ENCODE results near the gene OPTN.
"Not testable (repeated sequence)": the region's sequence is repeated elsewhere in the genome, so short reads cannot be mapped to it uniquely, and the experiment has no call there.

OPTN gene

DNA sequence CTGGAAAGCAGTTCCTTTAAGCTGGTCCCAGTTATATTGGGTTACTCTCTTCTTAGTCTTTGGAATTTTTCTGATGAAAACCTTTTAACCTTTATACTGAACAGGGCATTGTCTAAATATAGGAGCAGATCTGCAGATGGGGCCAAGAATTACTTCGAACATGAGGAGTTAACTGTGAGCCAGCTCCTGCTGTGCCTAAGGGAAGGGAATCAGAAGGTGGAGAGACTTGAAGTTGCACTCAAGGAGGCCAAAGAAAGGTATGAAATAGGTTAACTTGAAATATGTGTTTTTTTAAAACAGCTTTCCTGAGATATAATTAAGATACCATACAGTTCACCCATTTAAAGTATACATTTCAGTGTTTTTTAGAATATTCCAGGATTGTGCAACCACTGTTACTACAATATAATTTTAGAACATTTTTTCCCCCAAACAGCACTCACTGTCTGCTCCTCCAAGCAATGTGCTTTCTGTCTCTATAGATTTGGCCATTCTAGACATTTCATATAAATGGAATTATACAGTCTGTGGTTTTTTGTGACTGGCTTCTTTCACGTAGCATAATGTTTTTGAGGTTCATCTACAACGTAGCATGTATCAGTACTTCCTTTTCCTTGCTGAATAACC is 18.9 kb downstream of the OPTN start:
- DNase-seq, result no peak

DNA sequence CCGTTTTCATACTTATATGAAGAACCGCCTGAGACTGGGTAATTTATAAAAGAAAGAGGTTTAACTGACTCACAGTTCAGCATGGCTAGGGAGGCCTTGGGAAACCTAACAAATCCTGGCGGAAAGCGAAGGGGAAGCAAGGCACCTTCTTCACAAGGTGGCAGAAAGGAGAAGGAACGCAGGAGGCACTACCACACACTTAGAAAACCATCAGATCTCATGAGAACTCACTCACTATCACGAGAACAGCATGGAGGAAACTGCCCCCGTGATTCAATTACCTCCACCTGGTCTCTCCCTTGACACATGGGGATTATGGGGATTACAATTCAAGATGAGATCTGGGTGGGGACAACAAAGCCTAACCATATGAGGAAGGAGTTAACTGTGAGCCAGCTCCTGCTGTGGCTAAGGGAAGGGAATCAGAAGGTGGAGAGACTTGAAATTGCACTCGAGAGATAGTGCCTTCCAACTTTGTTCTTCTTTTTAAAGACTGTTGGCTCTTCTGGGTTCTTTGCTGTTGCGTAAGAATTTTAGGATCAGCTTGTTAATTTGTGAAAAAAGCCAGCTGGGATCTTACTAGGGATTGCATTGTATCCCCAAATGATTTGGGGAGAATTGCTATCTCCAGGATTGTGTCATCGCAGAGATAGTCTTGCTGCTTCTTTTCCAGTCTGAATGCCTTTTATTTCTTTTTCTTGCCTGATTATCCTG is 21.0 kb downstream of the OPTN start:
- DNase-seq, result no peak

DNA sequence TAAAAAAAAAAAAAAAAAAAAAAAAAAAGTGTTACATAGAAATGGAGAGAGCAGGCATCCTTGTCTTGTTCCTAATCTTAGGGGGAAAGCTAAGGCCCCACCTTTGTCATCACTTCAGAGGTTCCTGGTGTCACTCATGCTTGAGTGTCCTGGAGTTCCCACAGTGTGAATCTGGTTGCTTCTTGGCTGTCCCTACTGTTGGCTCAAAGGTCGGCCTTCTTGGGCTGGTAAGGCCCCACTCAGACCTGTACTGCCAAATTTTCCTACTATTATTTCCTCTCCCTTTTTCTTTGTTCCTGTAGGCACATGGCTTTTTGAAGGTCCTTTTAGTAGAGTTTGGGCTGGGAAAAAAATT is 21.5 kb downstream of the OPTN start:
- no peak for DNase-seq

DNA sequence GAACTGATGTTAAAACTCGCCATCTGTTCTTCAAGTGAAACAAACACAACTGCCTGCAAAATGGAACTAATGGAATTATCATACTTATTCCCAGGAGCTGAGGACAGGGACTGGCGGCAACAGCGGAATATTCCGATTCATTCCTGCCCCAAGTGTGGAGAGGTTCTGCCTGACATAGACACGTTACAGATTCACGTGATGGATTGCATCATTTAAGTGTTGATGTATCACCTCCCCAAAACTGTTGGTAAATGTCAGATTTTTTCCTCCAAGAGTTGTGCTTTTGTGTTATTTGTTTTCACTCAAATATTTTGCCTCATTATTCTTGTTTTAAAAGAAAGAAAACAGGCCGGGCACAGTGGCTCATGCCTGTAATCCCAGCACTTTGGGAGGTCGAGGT is 36.7 kb downstream of the OPTN start:
- DNase-seq, result no peak

DNA sequence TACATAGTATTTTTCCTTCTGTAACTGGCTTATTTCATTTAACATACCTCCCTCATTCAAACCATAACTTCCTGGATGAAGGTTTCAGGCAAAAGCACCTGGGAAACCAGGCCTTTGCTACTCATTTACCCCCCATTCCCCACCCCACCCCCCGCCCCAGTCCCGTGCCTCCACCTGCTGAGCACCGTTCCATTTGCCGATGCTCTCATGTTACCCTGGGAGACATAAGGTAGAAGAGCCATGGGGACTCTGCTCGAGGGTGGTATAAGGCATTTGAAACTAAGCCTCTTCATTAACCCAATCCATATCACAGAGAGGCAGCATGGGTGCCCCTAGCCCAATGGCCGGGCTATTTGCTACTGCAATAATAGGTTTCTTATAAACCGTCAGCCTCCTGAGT is 39.2 kb downstream of the OPTN start:
- DNase-seq, result no peak

DNA sequence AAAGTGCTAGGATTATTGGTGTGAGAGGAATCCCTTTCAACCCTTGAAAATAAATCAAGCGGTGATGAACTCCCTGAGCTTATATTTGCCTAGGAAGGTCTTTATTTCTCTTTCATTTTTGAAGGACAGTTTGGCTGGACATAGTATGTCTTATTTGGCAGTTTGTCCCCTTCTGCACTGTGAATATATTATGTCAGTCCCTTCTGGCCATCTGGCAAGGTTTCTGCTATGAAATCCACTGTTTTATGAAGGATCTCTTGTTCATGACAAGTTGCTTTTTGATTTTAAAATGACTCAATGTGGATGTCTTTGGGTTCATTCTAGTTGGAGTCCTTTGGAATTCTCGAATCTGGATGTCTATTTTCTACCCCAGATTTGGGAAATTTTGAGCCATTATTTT is 39.7 kb downstream of the OPTN start:
- DNase-seq, result no peak

DNA sequence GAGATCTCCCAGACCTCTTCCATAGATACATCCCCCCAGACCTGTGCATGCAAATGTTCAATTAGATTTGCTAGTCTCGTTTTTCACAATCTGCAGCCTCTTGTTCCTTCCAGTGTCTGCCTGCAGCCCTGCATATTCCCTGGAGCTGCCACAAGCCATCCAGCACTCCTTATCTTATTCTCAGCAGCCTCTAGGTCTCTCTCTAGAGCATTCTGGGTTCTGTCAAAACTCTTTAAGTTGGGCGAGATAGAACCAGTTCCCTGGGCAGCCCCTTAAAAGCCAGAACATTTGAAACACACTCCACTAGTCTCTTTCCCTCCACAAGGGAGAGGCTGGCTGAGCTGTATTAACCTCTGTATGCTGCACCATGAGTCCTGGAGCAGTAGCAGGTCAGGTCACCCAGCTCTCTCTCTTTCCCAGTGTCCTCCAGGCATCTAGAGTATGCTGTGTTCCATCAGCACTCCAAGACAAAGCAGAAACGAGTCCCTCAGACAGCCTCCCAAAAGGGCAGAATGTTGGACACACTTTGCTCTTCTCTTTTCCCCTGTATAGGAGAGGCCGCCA is 40.7 kb downstream of the OPTN start:
- DNase-seq, result no peak

DNA sequence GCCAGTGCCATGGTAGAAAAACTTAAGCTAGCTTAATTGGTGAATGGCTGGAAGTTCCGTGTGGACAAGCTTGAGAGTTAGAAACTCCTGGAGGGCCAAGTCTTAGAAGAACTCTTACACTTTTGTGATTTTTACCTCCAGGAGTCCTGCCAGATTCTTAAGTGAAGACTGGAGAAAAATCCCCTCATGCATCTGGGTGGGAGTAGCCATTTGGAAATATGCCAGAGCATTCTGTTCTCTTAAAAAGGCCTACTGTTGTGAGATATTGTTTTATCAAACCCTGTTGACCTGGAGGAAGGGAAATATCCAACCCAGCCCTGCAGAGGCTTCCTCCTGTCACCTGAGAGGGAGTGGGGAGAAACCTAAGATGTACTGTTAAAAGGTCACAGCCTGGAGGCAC is 43.8 kb downstream of the OPTN start:
- DNase-seq, result no peak

DNA sequence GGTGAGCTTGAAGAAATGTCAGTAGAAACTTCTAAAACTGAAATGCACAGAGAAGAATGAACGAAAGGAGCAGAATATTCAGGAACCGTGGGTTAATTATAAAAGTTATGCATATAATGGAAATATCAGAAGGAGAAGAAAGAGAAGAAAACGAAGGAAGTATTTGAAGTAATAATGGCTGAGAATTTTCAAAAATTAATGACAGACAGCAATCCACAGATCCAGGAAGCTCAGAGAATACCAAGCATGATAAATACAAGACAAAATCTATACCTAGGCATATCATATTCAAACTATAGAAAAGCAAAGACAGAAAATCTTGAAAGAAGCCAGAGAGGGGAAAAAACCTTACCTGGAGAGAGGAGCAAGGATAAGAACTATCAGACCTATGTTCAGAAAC is 44.9 kb downstream of the OPTN start:
- DNase-seq, result no peak

DNA sequence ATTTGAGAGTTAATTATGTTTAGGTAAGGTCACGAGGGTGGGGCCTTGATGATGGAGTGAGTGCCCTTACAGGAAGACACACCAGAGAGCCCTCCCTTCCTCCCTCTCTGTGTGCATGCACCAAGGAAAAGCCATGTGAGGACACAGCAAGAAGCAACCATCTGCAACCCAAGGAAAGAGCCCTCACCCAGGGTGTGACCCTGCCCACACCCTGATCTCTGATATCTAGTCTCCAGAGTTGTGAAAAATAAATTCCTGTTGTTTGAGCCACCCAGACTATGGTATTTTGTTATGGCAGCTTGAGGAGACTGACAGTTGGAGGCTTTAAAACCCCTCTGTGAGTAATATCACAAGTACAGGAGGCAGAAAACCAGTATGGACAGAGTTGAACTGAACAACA is 46.4 kb downstream of the OPTN start:
- no peak for DNase-seq

DNA sequence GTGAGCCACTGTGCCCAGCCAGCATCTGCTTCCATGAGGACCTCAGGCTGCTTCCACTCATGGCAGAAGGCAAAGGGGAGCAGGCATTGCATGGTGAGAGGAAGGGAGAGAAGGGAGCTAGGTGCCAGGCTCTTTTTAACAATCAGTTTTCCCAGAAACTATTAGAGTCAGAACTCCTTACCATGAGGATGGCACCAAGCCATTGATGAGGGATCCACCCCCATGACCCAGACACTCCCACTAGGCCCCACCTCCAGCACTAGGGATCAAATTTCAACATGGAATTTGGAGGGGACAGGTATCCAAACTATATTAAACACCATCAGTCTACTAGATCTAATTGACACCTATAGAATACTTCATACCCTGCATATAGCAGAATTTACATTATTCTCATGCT is 47.2 kb downstream of the OPTN start:
- DNase-seq, result no peak

DNA sequence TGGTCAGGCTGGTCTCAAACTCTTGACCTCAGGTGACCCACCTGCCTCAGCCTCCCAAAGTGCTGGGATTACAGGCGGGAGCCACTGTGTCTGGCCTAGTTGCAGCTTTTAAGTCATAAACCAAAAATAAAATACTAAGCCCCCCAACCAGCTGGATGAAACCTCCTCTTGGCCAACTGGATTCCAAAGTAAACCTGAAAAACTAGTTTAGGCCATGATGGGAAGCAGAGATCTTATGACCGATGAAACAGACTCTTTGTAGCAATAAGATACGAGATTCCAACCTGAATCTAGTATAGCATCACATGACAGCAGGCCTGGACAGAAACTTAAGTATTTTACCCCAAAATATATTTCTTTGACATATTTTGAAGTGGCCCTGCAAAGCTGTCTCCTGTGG is 52.3 kb downstream of the OPTN start:
- no peak for DNase-seq

DNA sequence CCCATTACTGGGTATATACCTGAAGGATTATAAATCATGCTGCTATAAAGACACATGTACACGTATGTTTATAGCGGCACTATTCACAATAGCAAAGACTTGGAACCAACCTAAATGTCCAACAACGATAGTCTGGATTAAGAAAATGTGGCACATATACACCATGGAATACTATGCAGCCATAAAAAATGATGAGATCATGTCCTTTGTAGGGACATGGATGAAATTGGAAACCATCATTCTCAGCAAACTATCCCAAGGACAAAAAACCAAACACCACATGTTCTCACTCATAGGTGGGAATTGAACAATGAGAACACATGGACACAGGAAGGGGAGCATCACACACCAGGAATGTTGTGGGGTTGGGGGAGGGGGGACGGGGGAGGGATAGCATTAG is 55.9 kb downstream of the OPTN start:
- not testable (repeated sequence) for DNase-seq

DNA sequence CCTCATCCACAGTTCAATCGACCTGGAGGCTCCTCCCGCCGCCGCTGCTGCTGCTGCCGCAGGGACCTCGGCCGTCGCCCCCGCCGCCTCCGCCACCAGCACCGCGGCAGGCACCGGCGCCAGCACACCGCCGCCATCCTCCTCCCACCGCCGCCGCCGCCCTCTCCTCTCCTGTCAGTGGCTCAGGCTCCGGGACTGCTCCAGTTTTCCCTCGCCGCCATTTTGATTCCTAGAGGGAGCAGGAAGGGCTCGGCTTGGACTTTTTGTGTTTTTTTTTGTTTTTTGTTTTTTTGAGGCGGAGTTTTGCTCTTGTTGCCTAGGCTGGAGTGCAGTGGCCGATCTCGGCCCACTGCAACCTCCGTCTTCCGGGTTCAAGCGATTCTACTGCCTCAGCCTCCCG is 58.4 kb downstream of the OPTN start:
- no peak for DNase-seq

DNA sequence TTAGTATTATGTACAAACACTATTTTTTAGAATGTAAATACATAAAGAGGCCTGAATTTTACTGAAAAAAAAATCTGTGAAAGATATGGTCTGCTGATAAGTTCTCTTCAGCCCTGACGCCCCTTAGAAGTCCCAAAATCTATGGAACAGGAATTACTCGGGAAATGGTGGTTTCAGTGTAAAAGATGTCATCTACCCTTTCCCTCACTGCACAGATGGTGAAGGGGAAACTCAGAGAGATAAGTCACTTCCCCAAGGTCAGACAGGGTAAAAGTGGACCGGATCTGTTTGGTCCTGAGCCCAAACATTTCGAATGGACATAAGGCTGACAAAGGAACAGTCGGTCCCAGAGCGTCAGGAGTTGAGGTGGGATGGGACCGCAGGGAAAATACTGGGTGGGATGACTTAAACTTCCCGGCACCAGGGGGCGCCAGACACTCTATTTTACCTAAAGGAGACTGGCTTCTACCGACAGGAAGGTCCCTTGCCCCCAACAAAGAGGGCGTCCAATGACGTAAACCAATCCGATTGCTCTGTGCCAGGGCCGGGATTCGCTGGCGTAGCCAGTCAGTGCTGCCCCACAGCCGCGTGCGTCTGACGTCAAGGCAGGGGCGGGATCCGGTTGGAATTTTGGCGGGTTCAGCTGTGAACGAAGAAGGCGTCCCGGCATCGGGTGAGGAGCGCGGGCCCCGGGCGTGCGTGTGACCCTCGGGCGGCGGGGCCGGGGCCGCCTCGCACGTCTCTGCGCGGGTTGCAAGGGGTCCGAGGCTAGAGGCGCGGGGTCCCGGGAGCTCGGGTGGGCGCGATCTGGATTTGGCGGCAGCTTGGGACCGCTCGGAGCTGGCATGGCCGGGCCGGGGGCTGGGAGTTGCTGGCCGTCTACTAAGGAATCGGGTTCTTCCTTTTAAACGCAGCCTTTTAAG is 61.2 kb downstream of the OPTN start, which contains the start of gene MCM10:
Gene MCM10 (plus strand): TSS at position 625 of the 923 bp plus-strand sequence. CDS start 2,645 bp downstream, outside the sequence.
- DNase-seq, result peak; percentile 71 to 99 (median 97)

DNA sequence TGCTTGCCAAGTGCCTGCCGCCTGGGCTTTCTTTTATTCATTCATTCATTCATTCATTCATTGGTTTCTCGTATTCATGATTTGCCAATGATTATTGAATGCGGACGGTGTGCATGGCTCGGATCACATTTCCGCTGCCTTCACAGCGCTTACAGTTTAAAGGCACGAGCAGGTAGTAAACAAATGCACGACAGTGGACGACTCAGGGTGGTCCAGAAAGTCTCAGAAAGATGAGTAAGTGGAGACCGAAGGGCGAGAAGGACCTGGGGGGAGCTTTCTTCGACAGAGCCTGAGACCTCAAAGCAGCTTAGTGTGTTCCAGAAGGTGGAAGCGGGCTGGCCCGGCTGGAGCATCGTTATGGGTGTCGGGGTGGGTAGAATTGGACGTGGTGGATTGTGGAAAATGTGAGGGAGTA is 61.9 kb downstream of the OPTN start:
- no peak for DNase-seq

DNA sequence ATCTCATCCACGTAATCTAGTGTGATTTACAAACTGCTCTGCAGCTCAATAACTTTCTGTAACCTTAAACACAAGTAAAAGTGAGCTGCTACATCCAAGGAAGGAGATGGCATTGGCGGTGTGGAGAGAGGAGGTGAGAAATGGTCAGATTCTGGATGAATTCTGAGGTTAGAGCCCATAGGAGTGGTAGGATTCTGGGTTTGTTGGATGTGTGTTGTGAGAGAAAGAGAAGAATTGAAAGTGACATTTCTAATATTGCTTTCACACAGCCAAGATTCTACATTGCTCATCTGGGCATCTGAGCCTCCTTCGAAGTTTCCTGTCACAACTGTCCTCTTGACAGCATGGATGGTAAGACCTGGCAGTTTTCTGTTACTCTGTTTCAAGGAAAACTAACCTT is 63.9 kb downstream of the OPTN start:
- no peak for DNase-seq

DNA sequence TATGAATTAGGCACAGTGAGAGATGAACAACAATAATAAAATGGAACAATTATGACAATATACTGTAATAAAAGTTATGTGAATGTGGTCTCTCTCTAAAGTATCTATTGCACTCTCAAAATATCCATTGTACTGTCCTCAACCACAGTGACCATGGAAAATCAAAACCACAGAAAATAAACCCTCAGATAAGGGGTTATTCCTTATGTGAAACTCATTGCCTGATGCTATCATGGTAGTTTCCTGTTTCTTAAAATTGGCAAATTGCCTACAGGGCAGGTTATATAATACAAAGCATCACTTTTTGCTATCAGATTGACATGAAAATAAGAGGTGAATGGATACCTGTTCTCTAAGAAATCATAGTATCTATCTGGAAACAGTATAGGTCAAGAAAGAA is 65.2 kb downstream of the OPTN start:
- no peak for DNase-seq

DNA sequence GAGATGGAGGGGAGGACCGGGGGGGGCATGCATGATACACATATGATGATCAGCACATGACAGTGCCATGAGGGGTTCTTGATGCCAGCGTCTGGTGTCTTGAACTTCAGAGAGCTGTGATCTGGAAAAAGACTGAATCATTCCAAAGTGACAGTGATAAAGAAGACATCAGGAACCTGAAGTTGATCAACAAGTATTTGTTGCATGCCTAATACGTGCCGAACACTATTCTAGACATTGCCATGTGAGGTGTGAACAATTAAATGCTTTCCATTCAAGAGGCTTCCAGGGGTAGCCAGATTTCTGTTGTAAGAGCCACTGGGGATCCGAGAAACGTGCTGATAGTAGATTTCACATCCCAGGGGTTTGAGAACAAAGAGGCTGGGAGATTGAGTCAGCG is 67.6 kb downstream of the OPTN start:
- DNase-seq, result no peak

DNA sequence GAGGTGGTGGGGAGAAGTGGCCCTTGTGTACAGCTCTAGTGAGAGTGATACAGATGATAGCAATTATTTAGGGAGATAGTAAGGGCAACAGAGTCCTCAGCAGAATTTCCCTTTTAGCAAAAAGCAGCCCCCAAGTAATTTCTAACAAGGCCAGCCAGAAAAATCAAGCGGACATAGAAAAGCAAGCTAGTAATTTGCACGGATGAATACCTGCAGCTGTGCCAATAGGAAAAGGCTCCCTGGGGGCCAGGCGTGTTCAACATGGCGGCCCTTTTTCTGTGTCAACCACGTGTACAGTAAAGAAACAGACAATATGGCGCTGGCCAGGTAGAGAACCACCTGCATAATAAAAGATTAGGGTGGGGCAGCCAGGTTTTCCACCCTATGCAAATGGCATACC is 68.8 kb downstream of the OPTN start:
- no peak for DNase-seq

DNA sequence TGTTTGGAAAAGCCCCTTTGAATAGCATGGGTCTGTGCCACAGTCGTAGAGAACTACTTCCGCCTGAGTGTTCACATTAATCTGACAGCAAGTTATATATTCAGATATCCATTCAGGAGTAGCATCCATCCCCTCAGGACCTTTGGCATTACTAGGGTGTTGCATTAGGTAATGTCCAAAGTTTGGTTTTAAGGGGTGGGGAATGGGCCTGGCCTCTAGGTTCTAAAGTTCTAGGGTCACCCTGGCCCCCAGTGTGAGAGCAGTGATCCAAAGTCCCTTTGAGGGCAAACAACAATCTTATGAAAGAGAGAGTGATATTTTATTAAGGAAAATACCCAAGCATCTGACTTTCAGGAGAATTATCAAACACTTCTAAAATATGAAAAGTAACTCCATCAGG is 73.7 kb downstream of the OPTN start:
- DNase-seq, result no peak

DNA sequence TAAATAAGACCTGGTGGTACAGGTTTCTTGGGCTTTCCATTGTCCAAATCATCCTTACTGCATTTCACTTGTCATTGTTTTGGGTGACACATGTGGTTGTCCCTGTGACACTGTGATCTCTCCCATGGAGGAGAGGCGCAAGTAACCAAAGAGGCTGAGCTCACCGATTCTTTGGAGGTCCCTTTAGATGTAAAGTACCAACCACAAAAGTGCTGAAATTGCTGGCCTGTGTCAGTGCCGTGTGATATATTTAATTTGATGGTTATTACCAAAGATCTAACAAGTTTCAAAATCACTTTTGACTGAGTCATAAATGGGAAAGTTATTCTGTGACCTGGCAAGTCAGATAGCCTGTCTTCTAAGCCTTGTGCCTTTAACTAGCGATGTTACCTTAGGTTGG is 80.8 kb downstream of the OPTN start:
- DNase-seq, result no peak

Measured in amygdala (tissue), 56 donors.